SK-N-SH (cell line): ENCODE data around the gene ZNF746. TPM values are rescaled to one million over a fixed set of nuclear protein-coding genes. Genes with fewer than 3 reads are reported as not detected.

Experiments used
- CTCF ChIA-PET: fragments of 300-600, 350-600 bp; formaldehyde crosslinking; extraction: SDS; loops from one replicate; lab custom pipeline; 2021; lab: Yijun Ruan, JAX
- POLR2A ChIA-PET: fragments of 350-600 bp; sonication (Branson Sonifier 250); formaldehyde crosslinking; extraction: SDS; loops from one replicate; lab custom pipeline; 2020; ENCODE audit warnings: antibody characterized with exemption, inconsistent platforms; lab: Yijun Ruan, JAX
- DNase-seq: peaks from one replicate; pipeline ENCODE4 v3.0.0; 2012
- H2AFZ ChIP-seq: fragments of 200-600 bp; sonication (generic); 2 replicates; pipeline ENCODE4 v1.8.1; 2016; ENCODE audit warnings: antibody characterized with exemption, mild to moderate bottlenecking, low read depth
- H3F3A ChIP-seq: fragments of 200-600 bp; sonication (generic); replicated peaks from 2 replicates; pipeline ENCODE3; 2016; ENCODE audit warnings: antibody characterized with exemption, mild to moderate bottlenecking; ENCODE audit not compliant: insufficient read depth
- H3K27ac ChIP-seq, 2 experiments: fragments of 200-500 bp in 1 of 2; fragments of 200-600 bp in 1 of 2; sonication (Bioruptor generic) in 1 of 2; sonication (generic), shearing (Covaris generic) in 1 of 2; 2 replicates each; pipeline versions ENCODE4 v1.5.1 to v1.6.1; 2014 to 2016; ENCODE audit warnings: low read depth in 2 of 2, inconsistent platforms in 1 of 2, low read length in 1 of 2, mild to moderate bottlenecking in 1 of 2, mixed read lengths in 1 of 2
- H3K27me3 ChIP-seq: fragments of 200-600 bp; sonication (generic), shearing (Covaris generic); 2 replicates; pipeline ENCODE4 v1.6.1; 2016; ENCODE audit warnings: mixed run types; ENCODE audit not compliant: insufficient read depth
- H3K36me3 ChIP-seq, 2 experiments: fragments of 200-500 bp in 1 of 2; fragments of 200-600 bp in 1 of 2; sonication (Bioruptor generic) in 1 of 2; sonication (generic) in 1 of 2; replicated peaks in 1 of 2; 2 replicates each; pipeline versions ENCODE3 to v1.5.1; 2014 to 2016; ENCODE audit warnings: low read length in 1 of 2, mild to moderate bottlenecking in 1 of 2; ENCODE audit not compliant: insufficient read depth in 2 of 2, control insufficient read depth in 1 of 2
- H3K4me1 ChIP-seq, 2 experiments: fragments of 200-500 bp in 1 of 2; fragments of 200-600 bp in 1 of 2; sonication (Bioruptor generic) in 1 of 2; sonication (generic), shearing (Covaris generic) in 1 of 2; 2 replicates each; pipeline versions ENCODE4 v1.5.1 to v1.6.1; 2014 to 2016; ENCODE audit warnings: low read depth in 1 of 2, low read length in 1 of 2, mixed run types in 1 of 2; ENCODE audit not compliant: insufficient read depth in 2 of 2, control insufficient read depth in 1 of 2
- H3K4me2 ChIP-seq: fragments of 200-600 bp; sonication (generic), shearing (Covaris generic); 2 replicates; pipeline ENCODE4 v1.6.1; 2017; ENCODE audit warnings: mixed run types
- H3K4me3 ChIP-seq, 2 experiments: fragments of 200-500 bp in 1 of 2; fragments of 200-600 bp in 1 of 2; sonication (Bioruptor generic) in 1 of 2; sonication (generic), shearing (Covaris generic) in 1 of 2; 2 replicates each; pipeline versions ENCODE4 v1.5.1 to v1.8.1; 2014 to 2016; ENCODE audit warnings: low read depth in 2 of 2, inconsistent platforms in 1 of 2, low read length in 1 of 2, mild to moderate bottlenecking in 1 of 2, mixed read lengths in 1 of 2, moderate library complexity in 1 of 2
- H3K79me2 ChIP-seq: fragments of 200-600 bp; sonication (generic); 2 replicates; pipeline ENCODE4 v1.8.1; 2017; ENCODE audit warnings: mild to moderate bottlenecking; ENCODE audit not compliant: insufficient read depth
- H3K9ac ChIP-seq: fragments of 200-600 bp; sonication (generic); 2 replicates; pipeline ENCODE4 v1.6.1; 2017; ENCODE audit warnings: mixed run types
- H3K9me2 ChIP-seq: fragments of 200-600 bp; sonication (generic); 2 replicates; pipeline ENCODE4 v1.6.1; 2017; ENCODE audit warnings: mixed run types
- H3K9me3 ChIP-seq: fragments of 200-600 bp; sonication (generic); 2 replicates; pipeline ENCODE4 v1.6.1; 2017; ENCODE audit warnings: mixed run types, mild to moderate bottlenecking, moderate library complexity
- H4K20me1 ChIP-seq: fragments of 200-600 bp; sonication (generic); 2 replicates; pipeline ENCODE4 v1.6.1; 2017; ENCODE audit warnings: mild to moderate bottlenecking, mixed run types; ENCODE audit not compliant: insufficient read depth
- ELF1 ChIP-seq: IDR thresholded peaks from 2 replicates; pipeline ENCODE4 v1.4.0; 2012
- EP300 ChIP-seq, 2 experiments: IDR thresholded peaks; 2 replicates each; pipeline versions ENCODE4 v1.4.0 to v1.6.1; 2012; ENCODE audit warnings: borderline replicate concordance in 1 of 2, low read depth in 1 of 2, low read length in 1 of 2
- EZH2phosphoT487 ChIP-seq: fragments of 200-600 bp; sonication (generic); IDR thresholded peaks from 2 replicates; pipeline ENCODE4 v1.6.1; 2017; ENCODE audit warnings: low read depth, mixed run types, mild to moderate bottlenecking, antibody characterized with exemption, moderate library complexity, borderline replicate concordance
- GABPA ChIP-seq: IDR thresholded peaks from 2 replicates; pipeline ENCODE4 v1.4.0; 2012; ENCODE audit warnings: low read depth, mild to moderate bottlenecking
- JUND ChIP-seq: IDR thresholded peaks from 2 replicates; pipeline ENCODE4 v1.4.0; 2012
- MAX ChIP-seq: IDR thresholded peaks from 2 replicates; pipeline ENCODE4 v1.4.0; 2012; ENCODE audit warnings: low read depth
- NFIC ChIP-seq: IDR thresholded peaks from 2 replicates; pipeline ENCODE4 v1.4.0; 2012; ENCODE audit warnings: borderline replicate concordance
- NRF1 ChIP-seq: IDR thresholded peaks from 2 replicates; pipeline ENCODE4 v1.6.1; 2012; ENCODE audit warnings: low read depth, mild to moderate bottlenecking, low read length
- REST ChIP-seq: IDR thresholded peaks from 2 replicates; pipeline ENCODE4 v1.6.1; 2012; ENCODE audit warnings: mild to moderate bottlenecking, low read depth, low read length, moderate library complexity
- RXRA ChIP-seq: IDR thresholded peaks from 2 replicates; pipeline ENCODE4 v1.4.0; 2012; ENCODE audit warnings: low read depth, mild to moderate bottlenecking, borderline replicate concordance
- SMC3 ChIP-seq: IDR thresholded peaks from 2 replicates; pipeline ENCODE4 v1.6.1; 2012; ENCODE audit warnings: low read depth, low read length, improper control_type of control experiment
- TAF1 ChIP-seq: IDR thresholded peaks from 2 replicates; pipeline ENCODE4 v1.6.1; 2012; ENCODE audit warnings: low read depth, mild to moderate bottlenecking, low read length, moderate library complexity, borderline replicate concordance
- TEAD4 ChIP-seq: IDR thresholded peaks from 2 replicates; pipeline ENCODE4 v1.4.0; 2012; ENCODE audit warnings: mild to moderate bottlenecking, borderline replicate concordance; ENCODE audit not compliant: insufficient read depth
- USF1 ChIP-seq: IDR thresholded peaks from 2 replicates; pipeline ENCODE4 v1.4.0; 2012; ENCODE audit warnings: low read depth, borderline replicate concordance
- YY1 ChIP-seq: IDR thresholded peaks from 2 replicates; pipeline ENCODE4 v1.4.0; 2012; ENCODE audit warnings: low read depth, mild to moderate bottlenecking
- WGBS: methylation state at CpG from one replicate; pipeline ENCODE4 v1.1.6; 2017; ENCODE audit warnings: low lambda C conversion rate; 5-methylcytosine and 5-hydroxymethylcytosine counted together
- polyA plus RNA-seq, 3 experiments: library from polyadenylated mRNA; depleted of rRNA; stranded (reverse); fragments of >200 nt; gene quantifications; 2 replicates each; pipeline ENCODE4 v1.2.3, GENCODE V29; 2012

Gene ZNF746
- polyA plus RNA-seq, 1 of the 3 experiments (the other 2 are of a cell fraction): 11.1 TPM

- TF ChIP-seq REST (no peak), TEAD4 (no peak), ELF1 (no peak), YY1 (no peak), EP300 (IDR thresholded peaks at IDR 0.05; ENCODE audit: borderline replicate concordance in 1 of 2, low read depth in 1 of 2, low read length in 1 of 2) (no peak), GABPA (no peak), EZH2phosphoT487 (no peak), NRF1 (no peak), RXRA (no peak), JUND (no peak), TAF1 (no peak), MAX (no peak), SMC3 (no peak), USF1 (no peak), NFIC (no peak)
- H3K4me3 ChIP-seq: no peak overlapping the region
- no peak overlapping the region for H3K9ac ChIP-seq
- H2AFZ ChIP-seq: no peak overlapping the region
- H3K4me2 ChIP-seq: no peak overlapping the region
- 96% methylated on average over 3 of the region's 3 CpGs for WGBS
- no peak for DNase-seq
- no peaks in the 10 kb centered on the region for H4K20me1 ChIP-seq
- no peaks in the 10 kb centered on the region for H3K9me3 ChIP-seq
- ChIA-PET CTCF (interaction anchor here (1.5 kb wide), 1 partner anchor 17 kb away, joined by 4 read pairs; no protein-coding TSS in a partner anchor), POLR2A (no interaction called here)
- H3K27me3 ChIP-seq: no peaks in the 10 kb centered on the region
- peaks cover 7% of the 10 kb centered on the region; the same call in 1 of the 2 replicates for H3K79me2 ChIP-seq
- H3F3A ChIP-seq: peaks cover 6% of the 10 kb centered on the region
- no peaks in the 10 kb centered on the region for H3K9me2 ChIP-seq
- H3K36me3 ChIP-seq: peaks cover 46 to 67% of the 10 kb centered on the region in 2 experiments
- no peak overlapping the region for H3K27ac ChIP-seq
- no peaks in the 10 kb centered on the region for H3K4me1 ChIP-seq
These were observed 54.7 kb downstream of the ZNF746 start for GRCh38 chr7:149442924-149443323.
